Adipocyte (in vitro differentiated cells): Measurements from ENCODE around the gene TICRR.

Experiments
- DNase-seq: peaks from one replicate; pipeline ENCODE4 v3.0.0-alpha.2; 2015; ENCODE audit warnings: low read depth
- H3K27me3 ChIP-seq: replicated peaks from 2 replicates; pipeline ENCODE4 v1.7.0; 2013; ENCODE audit warnings: mild to moderate bottlenecking, low read length, moderate library complexity; ENCODE audit not compliant: control insufficient read depth, insufficient read depth
- H3K36me3 ChIP-seq: 2 replicates; pipeline ENCODE4 v1.7.0; 2013; ENCODE audit warnings: low read length, mild to moderate bottlenecking, moderate library complexity; ENCODE audit not compliant: control insufficient read depth, insufficient read depth, severe bottlenecking
- H3K4me1 ChIP-seq: 2 replicates; pipeline ENCODE4 v1.7.0; 2013; ENCODE audit warnings: mild to moderate bottlenecking, low read length, moderate library complexity; ENCODE audit not compliant: control insufficient read depth, insufficient read depth
- H3K4me3 ChIP-seq: 2 replicates; pipeline ENCODE4 v1.7.0; 2013; ENCODE audit warnings: mild to moderate bottlenecking, low read length, moderate library complexity
- H3K9ac ChIP-seq: 2 replicates; pipeline ENCODE4 v1.7.0; 2013; ENCODE audit warnings: mild to moderate bottlenecking, low read length, moderate library complexity
- H3K9me3 ChIP-seq: 2 replicates; pipeline ENCODE4 v1.7.0; 2013; ENCODE audit warnings: mild to moderate bottlenecking, low read length, moderate library complexity; ENCODE audit not compliant: control insufficient read depth

The TICRR gene

GRCh38 chr15:89648106-89649012 is 73.1 kb downstream of the TICRR start:
- H3K4me3 ChIP-seq = no peak overlapping the region
- H3K36me3 ChIP-seq = peaks cover 70% of the 10 kb centered on the region
- no peak overlapping the region for H3K9ac ChIP-seq
- no peaks in the 10 kb centered on the region for H3K9me3 ChIP-seq
- H3K27me3 ChIP-seq = no peaks in the 10 kb centered on the region
- peaks cover 15% of the 10 kb centered on the region for H3K4me1 ChIP-seq
- DNase-seq = no peak

- Histone ChIP-seq H3K36me3 (peaks cover 63% of the 10 kb centered on the region), H3K27me3 (no peaks in the 10 kb centered on the region), H3K4me1 (peaks cover 15% of the 10 kb centered on the region), H3K9ac (no peak overlapping the region), H3K9me3 (no peaks in the 10 kb centered on the region), H3K4me3 (no peak overlapping the region)
- no peak for DNase-seq
Observed at GRCh38 chr15:89649013-89649625, 73.8 kb downstream of the TICRR start.

DNA sequence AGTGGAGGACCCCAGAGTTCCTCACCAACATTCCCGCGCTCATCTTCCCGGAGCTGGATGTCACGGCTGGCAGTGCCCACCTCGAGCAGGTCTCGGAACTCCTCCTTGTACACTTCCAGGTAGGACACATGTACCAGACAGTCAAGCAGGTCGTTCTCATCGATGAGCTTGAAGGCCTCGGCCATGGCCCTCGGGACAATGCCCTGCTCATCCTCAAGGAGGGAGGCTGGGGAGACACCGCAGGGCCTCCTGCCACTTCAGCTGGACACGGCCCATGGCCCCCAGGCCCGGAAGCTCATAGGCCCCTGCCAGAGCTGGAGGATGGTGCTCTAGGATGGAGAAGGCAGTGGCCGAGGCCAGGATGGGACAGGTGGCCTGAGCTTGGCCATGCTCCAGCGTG is 74.4 kb downstream of the TICRR start:
- no peak for DNase-seq
- H3K9me3 ChIP-seq = no peaks in the 10 kb centered on the region
- no peak overlapping the region for H3K4me3 ChIP-seq
- H3K27me3 ChIP-seq = no peaks in the 10 kb centered on the region
- no peak overlapping the region for H3K9ac ChIP-seq
- H3K4me1 ChIP-seq = peaks cover 15% of the 10 kb centered on the region
- peaks cover 58% of the 10 kb centered on the region for H3K36me3 ChIP-seq

DNA sequence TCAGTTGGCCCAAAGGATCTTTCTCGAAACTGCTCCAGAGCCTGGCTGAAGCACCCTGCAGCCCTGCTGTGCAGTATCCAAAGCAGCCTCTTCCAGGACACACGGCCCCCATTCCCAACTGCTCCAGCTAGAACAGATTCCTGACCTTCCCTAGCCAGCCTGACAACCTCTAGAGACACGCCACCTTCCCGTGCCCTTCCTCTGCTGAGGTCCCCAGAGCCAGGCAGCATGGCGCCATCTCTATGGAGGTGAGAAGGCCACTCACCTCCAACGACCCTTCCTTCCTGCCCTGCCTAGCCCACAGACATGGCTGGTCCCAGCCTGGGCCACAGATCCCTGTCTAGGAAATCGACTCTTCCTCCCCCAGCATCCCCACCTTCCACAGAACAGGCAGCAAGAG is 76.9 kb downstream of the TICRR start:
- DNase-seq = no peak
- Histone ChIP-seq H3K4me1 (peaks cover 28% of the 10 kb centered on the region), H3K36me3 (peaks cover 37% of the 10 kb centered on the region), H3K4me3 (no peak overlapping the region), H3K9ac (peak overlapping the region; percentile 41), H3K9me3 (no peaks in the 10 kb centered on the region), H3K27me3 (no peaks in the 10 kb centered on the region)

DNA sequence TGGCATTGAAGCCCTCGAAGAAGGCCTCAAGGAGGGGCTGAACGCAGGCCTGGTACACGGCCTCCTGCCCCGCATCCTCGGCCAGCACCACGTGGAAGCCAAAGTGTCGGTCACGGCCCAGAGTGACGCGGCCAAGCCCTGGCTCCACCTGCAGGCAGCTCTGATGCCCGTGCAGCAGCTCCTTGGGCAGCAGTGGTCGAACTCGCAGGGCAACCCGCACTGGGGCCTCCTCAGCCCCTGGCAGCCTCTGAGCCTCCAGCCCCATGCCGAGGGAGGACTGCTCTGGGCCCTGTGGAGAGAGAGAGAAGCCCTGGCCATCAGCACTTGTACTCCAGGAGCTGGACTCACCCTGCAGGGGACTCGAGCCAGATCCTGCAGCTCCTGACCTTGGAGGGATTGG is 77.4 kb downstream of the TICRR start:
- H3K9me3 ChIP-seq = no peaks in the 10 kb centered on the region
- peaks cover 22% of the 10 kb centered on the region for H3K4me1 ChIP-seq

GRCh38 chr15:89653578-89653977 is 78.3 kb downstream of the TICRR start:
- H3K36me3 ChIP-seq = peaks cover 28% of the 10 kb centered on the region
- peak overlapping the region; percentile 58 for H3K9ac ChIP-seq
- no peaks in the 10 kb centered on the region for H3K27me3 ChIP-seq
- H3K9me3 ChIP-seq = no peaks in the 10 kb centered on the region
- peaks cover 27% of the 10 kb centered on the region for H3K4me1 ChIP-seq
- DNase-seq = no peak
- peak overlapping the region; percentile 85 for H3K4me3 ChIP-seq

More for the DNA sequence above, 77.4 kb downstream of the TICRR start:
- no peak for DNase-seq
- Histone ChIP-seq H3K4me3 (no peak overlapping the region), H3K36me3 (peaks cover 33% of the 10 kb centered on the region), H3K9ac (peak overlapping the region; percentile 58), H3K27me3 (no peaks in the 10 kb centered on the region)

DNA sequence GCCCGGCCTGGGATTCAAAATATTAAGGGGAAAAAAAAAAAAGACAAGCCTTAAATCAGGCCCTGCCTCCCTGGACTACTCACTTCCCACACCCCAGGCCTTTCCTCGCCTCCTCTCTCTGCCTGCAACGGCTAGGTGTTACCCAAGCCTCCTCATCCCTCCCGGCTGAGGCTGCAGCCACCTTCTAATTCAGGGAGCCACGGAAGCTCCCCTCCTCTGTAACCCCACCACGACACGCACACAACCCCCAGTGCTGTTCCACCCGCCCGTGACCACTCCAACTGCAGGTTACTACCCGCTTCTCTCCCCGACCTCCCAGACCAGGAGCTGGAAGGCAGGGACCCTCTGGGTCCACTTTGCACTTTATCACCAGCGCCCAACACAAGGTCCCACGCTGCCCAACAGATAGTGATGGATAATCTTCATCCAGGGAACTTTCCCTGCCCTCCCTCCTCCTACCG is 79.1 kb downstream of the TICRR start:
- DNase-seq = peak; percentile 41
- no peaks in the 10 kb centered on the region for H3K27me3 ChIP-seq

DNA sequence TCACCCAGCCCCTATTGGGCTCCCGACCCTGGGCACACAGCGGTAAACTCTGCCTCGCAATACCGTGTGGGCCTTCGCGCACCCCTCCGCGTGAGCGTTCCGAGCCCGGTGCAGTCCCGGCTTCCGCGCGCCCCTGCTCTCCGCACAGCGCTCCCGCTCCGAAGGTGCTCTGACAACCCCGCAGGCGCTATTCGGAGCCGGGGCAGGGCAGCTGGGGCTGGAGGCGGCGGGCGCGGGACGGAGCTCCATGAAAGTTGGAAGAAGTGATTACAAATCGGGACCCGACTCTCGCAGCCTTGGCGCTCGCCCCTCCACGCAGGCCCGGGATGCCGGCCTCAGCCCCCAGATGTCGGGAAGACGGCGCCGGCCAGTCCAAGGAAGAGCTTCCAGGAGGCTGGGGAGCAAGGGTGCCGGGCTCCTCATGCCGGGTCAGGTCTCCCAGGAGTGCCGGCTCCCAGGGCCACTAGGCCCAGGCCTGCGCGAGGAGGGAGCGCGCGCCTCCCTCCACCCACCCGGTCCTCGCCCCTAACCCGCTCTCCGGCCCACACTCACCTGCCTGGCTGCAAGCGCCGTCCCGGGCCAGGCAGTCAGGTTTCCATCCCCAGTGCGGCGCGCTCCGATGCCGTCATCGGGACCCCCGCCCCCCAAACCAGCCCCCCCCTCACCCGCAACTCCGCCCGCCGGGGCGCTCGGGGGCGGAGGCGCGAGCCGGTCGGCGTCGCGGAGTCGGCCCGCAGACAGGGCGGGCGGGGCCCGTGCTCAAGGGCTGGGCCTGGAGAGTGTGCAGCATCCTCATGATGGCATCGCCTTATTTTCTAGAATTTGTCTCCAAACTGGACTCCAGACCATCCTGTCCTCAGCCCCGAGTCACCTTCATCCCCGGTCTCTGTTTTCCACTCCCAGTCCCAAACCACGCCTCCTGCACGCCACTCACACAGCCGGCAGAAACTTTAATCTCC is 79.9 kb downstream of the TICRR start, which contains the start of gene KIF7:
Gene KIF7 (minus strand): TSS at position 621 of the 959 bp plus-strand sequence. CDS start 2,537 bp downstream, outside the sequence.
- DNase-seq = peak; percentile 74
- Histone ChIP-seq H3K27me3 (no peaks in the 10 kb centered on the region), H3K36me3 (peaks cover 14% of the 10 kb centered on the region), H3K4me3 (peak within 1 kb of the TSS; percentile 85), H3K9me3 (no peaks in the 10 kb centered on the region), H3K4me1 (peaks cover 27% of the 10 kb centered on the region), H3K9ac (peak within 1 kb of the TSS; percentile 97)

More for the DNA sequence above, 79.1 kb downstream of the TICRR start:
- Histone ChIP-seq H3K36me3 (peaks cover 22% of the 10 kb centered on the region), H3K4me1 (peaks cover 27% of the 10 kb centered on the region), H3K4me3 (peak overlapping the region; percentile 85), H3K9ac (peak overlapping the region; percentile 97), H3K9me3 (no peaks in the 10 kb centered on the region)

GRCh38 chr15:89656116-89656815 is 81.0 kb downstream of the TICRR start:
- DNase-seq = no peak
- H3K4me3 ChIP-seq = no peak overlapping the region

DNA sequence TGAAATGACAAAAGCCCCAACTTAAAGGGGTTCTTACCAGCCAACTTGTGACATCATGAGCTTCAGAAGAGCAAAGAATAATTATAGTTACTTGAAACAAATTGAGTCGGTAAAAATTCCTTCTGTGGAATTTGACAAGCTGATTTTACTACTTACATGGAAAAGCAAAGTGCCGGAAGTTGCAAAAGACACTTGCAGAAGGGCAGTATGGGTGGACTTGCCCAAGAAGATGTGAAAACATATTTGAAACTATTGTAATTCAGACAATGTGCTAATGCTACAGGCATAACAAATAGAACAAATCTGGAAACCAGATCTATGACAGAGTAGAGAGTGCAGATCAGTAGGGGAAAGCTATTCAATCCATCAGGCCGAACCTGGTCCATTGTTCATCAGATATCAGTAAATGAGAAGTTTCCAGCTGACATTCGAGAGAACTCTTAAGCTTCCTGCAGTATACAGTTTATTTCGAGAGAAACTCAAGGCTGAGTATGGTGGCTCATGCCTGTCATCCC is 82.5 kb downstream of the TICRR start:
- H3K4me3 ChIP-seq = no peak overlapping the region
- DNase-seq = no peak
- H3K36me3 ChIP-seq = no peaks in the 10 kb centered on the region
- H3K27me3 ChIP-seq = no peaks in the 10 kb centered on the region
- H3K4me1 ChIP-seq = peaks cover 33% of the 10 kb centered on the region
- peak overlapping the region; percentile 23 for H3K9ac ChIP-seq
- H3K9me3 ChIP-seq = no peaks in the 10 kb centered on the region

More at GRCh38 chr15:89656116-89656815, 81.0 kb downstream of the TICRR start:
- Histone ChIP-seq H3K9ac (peak overlapping the region; percentile 97), H3K9me3 (no peaks in the 10 kb centered on the region), H3K27me3 (no peaks in the 10 kb centered on the region), H3K4me1 (peaks cover 32% of the 10 kb centered on the region), H3K36me3 (peaks cover 14% of the 10 kb centered on the region)
